ENCODE measurements around the gene GHDC.

GHDC gene

GRCh38 chr17:42200706-42201457, 6.6 kb upstream of the GHDC start:
- H3K4me3 ChIP-seq: no peak overlapping the region
- intact Hi-C loops (cut with DNase I; ENCODE audit: low total_unique reads): no loop called here
- no peaks in the 10 kb centered on the region for H3K9me3 ChIP-seq
- H3K27me3 ChIP-seq: no peaks in the 10 kb centered on the region
- DNase-seq: no peak
- peaks cover 49 to 66% (median 64%) of the 10 kb centered on the region in 3 donors for H3K36me3 ChIP-seq
- H3K4me1 ChIP-seq: no peaks in the 10 kb centered on the region
- TF ChIP-seq CTCF (IDR thresholded peaks at IDR 0.05): no peak
- no peak overlapping the region for H3K27ac ChIP-seq

- H3K9me3 ChIP-seq: no peaks in the 10 kb centered on the region
- H3K27ac ChIP-seq: no peak overlapping the region
- peaks cover 0 to 4% (median under 1%) of the 10 kb centered on the region in 4 donors for H3K4me1 ChIP-seq
- no peak for DNase-seq
- TF ChIP-seq CTCF (IDR thresholded peaks at IDR 0.05): no peak
- no peaks in the 10 kb centered on the region for H3K27me3 ChIP-seq
- no peak overlapping the region for H3K4me3 ChIP-seq
- H3K36me3 ChIP-seq: peaks cover 40 to 52% (median 51%) of the 10 kb centered on the region in 3 donors
- intact Hi-C loops (cut with DNase I; ENCODE audit: low total_unique reads): no loop called here
These were observed 5.2 kb upstream of the GHDC start for GRCh38 chr17:42199416-42200011.

GRCh38 chr17:42198897-42199296, 4.6 kb upstream of the GHDC start:
- intact Hi-C loops (cut with DNase I; ENCODE audit: low total_unique reads): no loop called here
- no peak overlapping the region for H3K27ac ChIP-seq
- no peaks in the 10 kb centered on the region for H3K27me3 ChIP-seq
- no peak for DNase-seq
- H3K4me1 ChIP-seq: peaks cover 0 to 6% (median 1%) of the 10 kb centered on the region in 4 donors
- no peaks in the 10 kb centered on the region for H3K9me3 ChIP-seq
- H3K4me3 ChIP-seq: no peak overlapping the region
- H3K36me3 ChIP-seq: peaks cover 34 to 46% (median 45%) of the 10 kb centered on the region in 3 donors
- TF ChIP-seq CTCF (IDR thresholded peaks at IDR 0.05): no peak

- Histone ChIP-seq H3K27me3 (no peaks in the 10 kb centered on the region), H3K4me3 (no peak overlapping the region), H3K4me1 (peaks cover 0 to 18% (median 14%) of the 10 kb centered on the region in 4 donors), H3K36me3 (peaks cover 23 to 34% (median 32%) of the 10 kb centered on the region in 3 donors), H3K27ac (no peak overlapping the region), H3K9me3 (no peaks in the 10 kb centered on the region)
- intact Hi-C loops (cut with DNase I; ENCODE audit: low total_unique reads): no loop called here
- DNase-seq: no peak
- TF ChIP-seq CTCF (IDR thresholded peaks at IDR 0.05): no peak
These were observed 3.4 kb upstream of the GHDC start for GRCh38 chr17:42197564-42198156.

GRCh38 chr17:42193216-42193968, 902 bp downstream of the GHDC start:
- Histone ChIP-seq H3K4me1 (peaks cover 0 to 23% (median 16%) of the 10 kb centered on the region in 4 donors), H3K27ac (peak overlapping the region; percentile 84 to 85), H3K4me3 (peak overlapping the region; percentile 74 to 81), H3K36me3 (peaks cover 0 to 24% (median 0%) of the 10 kb centered on the region in 3 donors), H3K9me3 (no peaks in the 10 kb centered on the region), H3K27me3 (no peaks in the 10 kb centered on the region)
- TF ChIP-seq CTCF (IDR thresholded peaks at IDR 0.05): no peak
- DNase-seq: no peak
- intact Hi-C loops (cut with DNase I; ENCODE audit: low total_unique reads): no loop called here

Data from tibial artery (tissue), 4 donors.